Measurements from ENCODE around the gene NAV2. TPM values are rescaled to one million over a fixed set of nuclear protein-coding genes. Genes with fewer than 3 reads are reported as not detected.
"Not testable (repeated sequence)": the region's sequence is repeated elsewhere in the genome, so short reads cannot be mapped to it uniquely, and the experiment has no call there.

The NAV2 gene
- total and polyA plus RNA-seq, 4 experiments from 2014 or later: 1.1 to 6.2 (median 4.2) TPM; not detected in 1

DNA sequence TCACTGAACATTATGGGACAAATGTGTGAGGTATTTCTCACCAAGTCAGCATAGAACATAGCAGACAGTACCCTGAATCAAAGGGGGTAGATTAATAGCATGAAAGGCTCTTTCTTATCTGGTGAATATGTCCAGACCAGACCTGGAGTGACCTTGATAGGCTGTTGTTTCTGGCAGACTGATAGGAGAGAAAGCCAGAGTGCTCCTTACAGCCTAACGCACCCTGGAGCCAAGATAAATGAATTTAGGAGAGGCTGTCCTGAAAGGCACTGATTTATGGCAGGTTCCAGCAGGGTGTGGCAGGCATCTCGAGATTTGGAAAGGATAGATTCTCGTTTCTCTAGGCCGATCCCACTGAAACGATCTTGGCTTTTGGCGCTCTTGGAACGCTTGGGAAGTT, 243.0 kb downstream of the NAV2 start:
- H3K4me1 ChIP-seq (ENCODE audit: insufficient read depth, low read length): peaks cover 5% of the 10 kb centered on the region
- intact Hi-C loops (cut with micrococcal nuclease): no loop called here
- H3K36me3 Mint-ChIP-seq: no peaks in the 10 kb centered on the region
- peaks cover 6 to 12% (median 7%) of the 10 kb centered on the region in 4 donors for H3K4me1 Mint-ChIP-seq
- H3K27ac Mint-ChIP-seq: no peak overlapping the region
- POLR2A ChIA-PET (ENCODE audit: partially characterized antibody): no interaction called here
- no peak for DNase-seq
- no peak overlapping the region for H3K4me3 Mint-ChIP-seq
- H3K4me3 ChIP-seq (ENCODE audit: low read length in 2 of 2): no peak overlapping the region
- H3K36me3 ChIP-seq (ENCODE audit: insufficient read depth, low read length): no peaks in the 10 kb centered on the region
- peaks cover 3 to 7% of the 10 kb centered on the region in 2 donors for H3K27me3 Mint-ChIP-seq
- no peaks in the 10 kb centered on the region for H3K9me3 Mint-ChIP-seq
- H3K27me3 ChIP-seq (ENCODE audit: insufficient read depth, low read length): no peaks in the 10 kb centered on the region
- CTCF ChIA-PET (ENCODE audit: partially characterized antibody): no interaction called here
- H3K27ac ChIP-seq (ENCODE audit: low read depth, low read length): no peak overlapping the region
- no peaks in the 10 kb centered on the region for H3K9me3 ChIP-seq (ENCODE audit: control insufficient read depth in 1 of 2, low read length in 2 of 2)

DNA sequence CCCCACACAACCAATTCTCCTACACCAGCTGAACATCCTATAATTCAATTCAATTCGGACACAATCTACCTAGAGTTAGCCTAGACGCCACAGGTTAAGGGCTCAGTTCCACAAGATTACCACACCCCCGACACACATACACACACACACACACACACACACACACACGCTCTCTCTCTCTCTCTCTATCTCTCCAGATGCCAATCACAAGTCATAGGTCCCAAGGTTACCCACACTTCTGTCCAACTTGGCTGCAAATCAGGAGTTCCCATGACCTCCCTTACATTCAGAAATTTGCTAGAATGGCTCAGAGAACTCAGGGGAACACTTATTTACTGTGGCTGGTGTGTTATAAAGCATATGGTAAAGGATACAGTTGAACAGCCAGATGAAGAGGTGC, 243.6 kb downstream of the NAV2 start:
- H3K27me3 Mint-ChIP-seq: peaks cover 3 to 7% of the 10 kb centered on the region in 2 donors
- ChIA-PET POLR2A (ENCODE audit: partially characterized antibody) (interaction anchor here (0.9 kb wide), 1 partner anchor 10 kb away, joined by 3 read pairs; no protein-coding TSS in a partner anchor), CTCF (ENCODE audit: partially characterized antibody) (no interaction called here)
- H3K27ac Mint-ChIP-seq: no peak overlapping the region
- no peaks in the 10 kb centered on the region for H3K9me3 Mint-ChIP-seq
- no peak for DNase-seq
- Histone ChIP-seq H3K27me3 (ENCODE audit: insufficient read depth, low read length) (no peaks in the 10 kb centered on the region), H3K36me3 (ENCODE audit: insufficient read depth, low read length) (no peaks in the 10 kb centered on the region), H3K4me3 (ENCODE audit: low read length in 2 of 2) (no peak overlapping the region), H3K9me3 (ENCODE audit: control insufficient read depth in 1 of 2, low read length in 2 of 2) (no peaks in the 10 kb centered on the region), H3K27ac (ENCODE audit: low read depth, low read length) (no peak overlapping the region), H3K4me1 (ENCODE audit: insufficient read depth, low read length) (peaks cover 5% of the 10 kb centered on the region)
- no peak overlapping the region for H3K4me3 Mint-ChIP-seq
- intact Hi-C loops (cut with micrococcal nuclease): no loop called here
- no peaks in the 10 kb centered on the region for H3K36me3 Mint-ChIP-seq
- H3K4me1 Mint-ChIP-seq: peaks cover 6 to 8% (median 7%) of the 10 kb centered on the region in 4 donors

DNA sequence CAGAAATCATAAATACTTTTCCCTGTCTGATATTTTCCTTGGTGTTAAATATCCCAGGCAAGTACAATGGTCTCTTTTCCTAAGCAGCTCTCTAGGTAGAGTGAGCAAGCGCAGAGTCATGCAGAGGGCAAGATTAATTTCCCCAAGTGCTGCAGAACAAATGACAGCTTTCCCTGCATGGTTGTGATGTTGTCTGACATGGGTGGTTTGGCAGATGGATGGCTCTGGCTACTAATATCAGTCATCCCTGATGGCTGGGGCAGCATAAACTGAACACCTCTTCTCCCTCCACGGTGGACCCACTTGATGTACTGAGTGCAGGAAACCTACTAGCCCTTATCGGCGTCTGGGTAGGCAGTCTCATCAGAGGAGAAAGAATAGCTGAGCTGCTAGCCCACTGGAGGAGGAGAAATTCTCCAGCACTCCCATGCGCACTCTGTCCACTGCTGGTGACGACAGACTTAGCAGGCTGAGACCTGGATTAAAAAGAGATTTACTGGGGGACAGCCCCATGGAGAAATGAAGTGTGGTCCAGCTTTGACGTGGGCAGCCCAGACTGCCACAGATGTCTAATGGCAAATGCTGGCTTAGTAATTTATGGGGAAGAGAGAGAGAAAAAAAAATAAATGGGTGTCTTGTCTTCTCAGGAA, 244.8 kb downstream of the NAV2 start:
- DNase-seq: no peak
- H3K4me1 Mint-ChIP-seq: no peaks in the 10 kb centered on the region

DNA sequence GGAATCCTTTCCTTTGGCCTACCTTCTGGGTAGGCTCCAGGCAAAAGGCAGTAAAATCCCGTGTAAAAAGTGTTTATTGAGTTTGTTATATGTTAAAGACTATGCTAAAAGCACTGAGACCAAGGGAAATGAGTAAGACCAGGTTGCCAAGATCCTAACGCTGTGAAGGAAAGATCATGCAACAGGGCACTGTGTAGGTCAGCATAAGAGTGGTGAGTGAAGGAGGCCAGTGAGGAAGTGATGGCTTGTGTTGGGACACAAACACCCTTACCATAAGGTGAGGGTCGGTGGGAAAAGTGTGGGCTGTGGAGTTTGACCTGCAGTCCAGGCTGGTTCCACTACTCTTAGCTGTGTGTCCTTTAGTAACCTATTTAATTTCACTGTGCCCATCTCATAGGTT, 245.6 kb downstream of the NAV2 start:
- H3K27ac Mint-ChIP-seq: no peak overlapping the region

More for the DNA sequence above, 244.8 kb downstream of the NAV2 start:
- ChIA-PET CTCF (ENCODE audit: partially characterized antibody) (no interaction called here), POLR2A (ENCODE audit: partially characterized antibody) (no interaction called here)
- Histone ChIP-seq H3K4me3 (ENCODE audit: low read length in 2 of 2) (no peak overlapping the region), H3K9me3 (ENCODE audit: control insufficient read depth in 1 of 2, low read length in 2 of 2) (no peaks in the 10 kb centered on the region), H3K4me1 (ENCODE audit: insufficient read depth, low read length) (no peaks in the 10 kb centered on the region), H3K27me3 (ENCODE audit: insufficient read depth, low read length) (no peaks in the 10 kb centered on the region), H3K27ac (ENCODE audit: low read depth, low read length) (no peak overlapping the region), H3K36me3 (ENCODE audit: insufficient read depth, low read length) (no peaks in the 10 kb centered on the region)
- H3K9me3 Mint-ChIP-seq: no peaks in the 10 kb centered on the region
- intact Hi-C loops (cut with micrococcal nuclease): no loop called here
- peaks cover 2 to 3% of the 10 kb centered on the region in 2 donors for H3K27me3 Mint-ChIP-seq
- H3K27ac Mint-ChIP-seq: no peak overlapping the region
- no peaks in the 10 kb centered on the region for H3K36me3 Mint-ChIP-seq
- H3K4me3 Mint-ChIP-seq: no peak overlapping the region

DNA sequence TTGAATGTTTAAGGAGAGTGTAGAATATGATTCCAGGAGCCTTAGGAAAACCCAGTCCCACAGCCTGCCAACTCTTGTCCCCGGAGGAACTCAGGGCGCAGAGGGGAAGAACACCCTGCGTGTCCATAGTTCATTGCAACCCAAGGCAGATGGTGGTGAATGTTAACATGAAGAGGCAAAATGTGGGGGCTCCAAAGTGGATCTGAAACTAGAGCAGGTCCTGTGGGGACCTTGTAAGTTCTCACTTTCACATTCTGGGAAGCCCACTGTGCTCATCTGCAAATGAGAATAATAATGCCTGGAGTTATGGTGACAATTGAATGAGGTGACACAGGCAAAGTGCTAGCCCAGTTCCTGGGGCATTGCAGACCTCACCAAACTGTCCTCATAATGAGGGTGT, 246.6 kb downstream of the NAV2 start:
- no peaks in the 10 kb centered on the region for H3K36me3 Mint-ChIP-seq
- H3K4me3 ChIP-seq (ENCODE audit: low read length in 2 of 2): no peak overlapping the region
- H3K27me3 ChIP-seq (ENCODE audit: insufficient read depth, low read length): no peaks in the 10 kb centered on the region
- ChIA-PET CTCF (ENCODE audit: partially characterized antibody) (interaction anchor here (6.5 kb wide), 1 partner anchor 8 kb away, joined by 35 read pairs; no protein-coding TSS in a partner anchor), POLR2A (ENCODE audit: partially characterized antibody) (no interaction called here)
- H3K9me3 Mint-ChIP-seq: no peaks in the 10 kb centered on the region
- no peak overlapping the region for H3K4me3 Mint-ChIP-seq
- H3K9me3 ChIP-seq (ENCODE audit: control insufficient read depth in 1 of 2, low read length in 2 of 2): no peaks in the 10 kb centered on the region
- H3K4me1 ChIP-seq (ENCODE audit: insufficient read depth, low read length): peaks cover 8% of the 10 kb centered on the region
- DNase-seq: no peak
- no peaks in the 10 kb centered on the region for H3K36me3 ChIP-seq (ENCODE audit: insufficient read depth, low read length)
- H3K27ac ChIP-seq (ENCODE audit: low read depth, low read length): no peak overlapping the region
- peaks cover 8 to 14% (median 10%) of the 10 kb centered on the region in 4 donors for H3K4me1 Mint-ChIP-seq
- no peak overlapping the region for H3K27ac Mint-ChIP-seq
- peaks cover 0 to 1% of the 10 kb centered on the region in 2 donors for H3K27me3 Mint-ChIP-seq
- intact Hi-C loops (cut with micrococcal nuclease): no loop called here

More for the DNA sequence above, 245.6 kb downstream of the NAV2 start:
- H3K27ac ChIP-seq (ENCODE audit: low read depth, low read length): no peak overlapping the region
- POLR2A ChIA-PET (ENCODE audit: partially characterized antibody): no interaction called here
- H3K27me3 Mint-ChIP-seq: peaks cover 2 to 3% of the 10 kb centered on the region in 2 donors
- H3K4me1 ChIP-seq (ENCODE audit: insufficient read depth, low read length): peaks cover under 1% of the 10 kb centered on the region
- H3K4me3 ChIP-seq (ENCODE audit: low read length in 2 of 2): no peak overlapping the region
- H3K4me1 Mint-ChIP-seq: peaks cover 1 to 4% (median 2%) of the 10 kb centered on the region in 4 donors
- no peaks in the 10 kb centered on the region for H3K36me3 ChIP-seq (ENCODE audit: insufficient read depth, low read length)
- no peak for DNase-seq
- CTCF ChIA-PET (ENCODE audit: partially characterized antibody): interaction anchor here (6.5 kb wide), 1 partner anchor 7 kb away, joined by 35 read pairs; no protein-coding TSS in a partner anchor
- no peaks in the 10 kb centered on the region for H3K27me3 ChIP-seq (ENCODE audit: insufficient read depth, low read length)
- H3K9me3 Mint-ChIP-seq: no peaks in the 10 kb centered on the region
- no peaks in the 10 kb centered on the region for H3K36me3 Mint-ChIP-seq
- H3K9me3 ChIP-seq (ENCODE audit: control insufficient read depth in 1 of 2, low read length in 2 of 2): no peaks in the 10 kb centered on the region
- intact Hi-C loops (cut with micrococcal nuclease): no loop called here
- H3K4me3 Mint-ChIP-seq: no peak overlapping the region

DNA sequence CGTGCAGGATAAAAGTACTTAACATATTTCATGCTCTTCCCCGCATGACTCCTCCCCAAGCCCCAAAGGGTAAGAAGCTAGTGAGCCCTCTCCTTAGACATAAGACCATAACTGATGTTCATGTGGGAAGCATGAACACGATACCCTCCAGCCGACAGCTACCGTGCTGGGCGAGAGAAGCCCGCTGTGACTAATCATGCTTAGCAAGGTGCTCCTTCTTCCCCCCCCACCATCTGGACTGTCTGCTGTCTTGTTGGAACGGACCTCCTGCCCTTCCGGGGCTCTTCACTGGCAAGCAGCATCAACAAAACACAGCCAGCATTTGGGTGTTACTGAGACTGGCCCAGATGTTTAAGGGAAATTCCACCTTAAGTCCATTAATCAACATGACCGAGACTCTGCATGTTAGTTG, 247.0 kb downstream of the NAV2 start:
- CTCF ChIA-PET (ENCODE audit: partially characterized antibody): interaction anchor here (6.5 kb wide), 1 partner anchor 9 kb away, joined by 35 read pairs; no protein-coding TSS in a partner anchor
- peaks cover 8 to 15% (median 10%) of the 10 kb centered on the region in 4 donors for H3K4me1 Mint-ChIP-seq
- no peak overlapping the region for H3K4me3 Mint-ChIP-seq
- H3K36me3 ChIP-seq (ENCODE audit: insufficient read depth, low read length): no peaks in the 10 kb centered on the region
- no peak overlapping the region for H3K27ac ChIP-seq (ENCODE audit: low read depth, low read length)
- H3K27me3 Mint-ChIP-seq: peaks cover 0 to 1% of the 10 kb centered on the region in 2 donors
- no peaks in the 10 kb centered on the region for H3K9me3 Mint-ChIP-seq
- POLR2A ChIA-PET (ENCODE audit: partially characterized antibody): no interaction called here
- no peaks in the 10 kb centered on the region for H3K36me3 Mint-ChIP-seq
- H3K4me1 ChIP-seq (ENCODE audit: insufficient read depth, low read length): peaks cover 8% of the 10 kb centered on the region
- H3K9me3 ChIP-seq (ENCODE audit: control insufficient read depth in 1 of 2, low read length in 2 of 2): no peaks in the 10 kb centered on the region
- no peak for DNase-seq
- intact Hi-C loops (cut with micrococcal nuclease): no loop called here
- H3K4me3 ChIP-seq (ENCODE audit: low read length in 2 of 2): no peak overlapping the region
- no peak overlapping the region for H3K27ac Mint-ChIP-seq
- H3K27me3 ChIP-seq (ENCODE audit: insufficient read depth, low read length): no peaks in the 10 kb centered on the region

DNA sequence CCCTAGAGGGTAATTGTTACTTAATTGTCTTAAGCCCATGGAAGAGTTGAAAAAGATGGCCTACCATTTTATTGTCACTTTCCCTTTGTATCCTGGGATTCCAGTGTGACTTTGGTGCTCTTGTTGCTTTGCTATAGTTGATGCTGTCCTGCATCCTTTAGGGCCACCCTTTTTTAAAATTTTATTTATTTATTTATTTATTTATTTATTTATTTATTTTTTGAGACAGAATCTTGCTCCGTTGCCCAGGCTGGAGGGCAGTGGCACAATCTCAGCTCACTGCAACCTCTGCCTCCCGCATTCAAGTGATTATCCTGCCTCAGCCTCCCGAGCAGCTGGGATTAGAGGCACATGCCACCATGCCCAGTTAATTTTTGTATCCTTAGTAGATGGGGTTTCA, 247.8 kb downstream of the NAV2 start:
- H3K4me3 ChIP-seq (ENCODE audit: low read length in 2 of 2); DNase-seq; H3K9me3 Mint-ChIP-seq; intact Hi-C loops (cut with micrococcal nuclease); H3K4me3 Mint-ChIP-seq; H3K36me3 ChIP-seq (ENCODE audit: insufficient read depth, low read length); H3K27me3 Mint-ChIP-seq; H3K9me3 ChIP-seq (ENCODE audit: control insufficient read depth in 1 of 2, low read length in 2 of 2); H3K36me3 Mint-ChIP-seq; H3K4me1 ChIP-seq (ENCODE audit: insufficient read depth, low read length); POLR2A ChIA-PET (ENCODE audit: partially characterized antibody); H3K27me3 ChIP-seq (ENCODE audit: insufficient read depth, low read length); H3K27ac ChIP-seq (ENCODE audit: low read depth, low read length); H3K27ac Mint-ChIP-seq: not testable (repeated sequence)
- peaks cover 8 to 15% (median 10%) of the 10 kb centered on the region in 4 donors for H3K4me1 Mint-ChIP-seq
- CTCF ChIA-PET (ENCODE audit: partially characterized antibody): interaction anchor here (6.5 kb wide), 1 partner anchor 10 kb away, joined by 35 read pairs; no protein-coding TSS in a partner anchor

Data from CD4-positive, alpha-beta memory T cell (primary cell).